OCI-LY1 (cell line): ENCODE measurements around the gene ZMAT1.

Experiments
- H2AFZ ChIP-seq: fragments of 200-600 bp; sonication (generic), shearing (Covaris generic); 2 replicates; pipeline ENCODE4 v1.6.0; 2014; ENCODE audit warnings: antibody characterized with exemption, mild to moderate bottlenecking, low read length
- H3F3A ChIP-seq: fragments of 200-600 bp; sonication (generic), shearing (Covaris generic); 2 replicates; pipeline ENCODE4 v1.6.0; 2014; ENCODE audit warnings: mild to moderate bottlenecking, antibody characterized with exemption, low read length, moderate library complexity; ENCODE audit not compliant: insufficient read depth
- H3K27ac ChIP-seq: fragments of 200-600 bp; sonication (generic); 2 replicates; pipeline ENCODE4 v1.5.1; 2014; ENCODE audit warnings: low read length, mixed run types, mild to moderate bottlenecking, low read depth; ENCODE audit not compliant: poor library complexity, severe bottlenecking
- H3K27me3 ChIP-seq: fragments of 200-600 bp; sonication (generic); 2 replicates; pipeline ENCODE4 v1.6.0; 2014; ENCODE audit warnings: antibody characterized with exemption, mild to moderate bottlenecking, low read length, moderate library complexity; ENCODE audit not compliant: insufficient read depth
- H3K36me3 ChIP-seq: fragments of 200-600 bp; sonication (generic); 2 replicates; pipeline ENCODE4 v1.6.1; 2014; ENCODE audit warnings: mild to moderate bottlenecking, antibody characterized with exemption, low read length, moderate library complexity, mixed read lengths; ENCODE audit not compliant: insufficient read depth
- H3K4me1 ChIP-seq: fragments of 200-600 bp; sonication (generic); 2 replicates; pipeline ENCODE4 v1.5.1; 2014; ENCODE audit warnings: mild to moderate bottlenecking, low read length, moderate library complexity; ENCODE audit not compliant: insufficient read depth, severe bottlenecking
- H3K4me2 ChIP-seq: fragments of 200-600 bp; sonication (generic), shearing (Covaris generic); 2 replicates; pipeline ENCODE4 v1.6.1; 2014; ENCODE audit warnings: low read length
- H3K4me3 ChIP-seq: fragments of 200-600 bp; sonication (generic); 2 replicates; pipeline ENCODE4 v1.5.1; 2014; ENCODE audit warnings: low read length, low read depth, mild to moderate bottlenecking, mixed read lengths; ENCODE audit not compliant: poor library complexity, severe bottlenecking
- H3K79me2 ChIP-seq: fragments of 200-600 bp; shearing (Covaris generic); 2 replicates; pipeline ENCODE4 v1.6.1; 2016; ENCODE audit warnings: mixed run types, low read length, mixed read lengths; ENCODE audit not compliant: insufficient read depth
- H3K9ac ChIP-seq: fragments of 200-600 bp; sonication (generic), shearing (Covaris generic); 2 replicates; pipeline ENCODE4 v1.6.1; 2014; ENCODE audit warnings: mild to moderate bottlenecking, low read length, mixed read lengths
- H3K9me2 ChIP-seq: fragments of 200-600 bp; sonication (generic), shearing (Covaris generic); 2 replicates; pipeline ENCODE4 v1.6.1; 2014; ENCODE audit warnings: low read depth, mild to moderate bottlenecking, low read length, mixed read lengths
- H3K9me3 ChIP-seq: fragments of 200-600 bp; shearing (Covaris generic); 2 replicates; pipeline ENCODE4 v1.6.1; 2014; ENCODE audit warnings: low read length, mixed read lengths
- H4K20me1 ChIP-seq: fragments of 200-600 bp; sonication (generic), shearing (Covaris generic); 2 replicates; pipeline ENCODE4 v1.6.0; 2016; ENCODE audit warnings: mild to moderate bottlenecking, low read length; ENCODE audit not compliant: insufficient read depth
- CTCF ChIP-seq: fragments of 200-600 bp; sonication (generic), shearing (Covaris generic); IDR thresholded peaks from 2 replicates; pipeline ENCODE4 v1.5.1; 2017; ENCODE audit warnings: mild to moderate bottlenecking, antibody characterized with exemption, low read length, moderate library complexity, mixed read lengths
- EZH2 ChIP-seq: fragments of 200-600 bp; sonication (generic), shearing (Covaris generic); IDR thresholded peaks from 2 replicates; pipeline ENCODE4 v1.8.0; 2017; ENCODE audit warnings: borderline replicate concordance, mixed run types, mild to moderate bottlenecking, antibody characterized with exemption, low read length, moderate library complexity, mixed read lengths

Gene ZMAT1

GRCh38 chrX:101958139-101958538 lies 26.3 kb upstream of the ZMAT1 start:
- Histone ChIP-seq H3K4me2 (no peak overlapping the region), H3K79me2 (no peaks in the 10 kb centered on the region)

GRCh38 chrX:101957174-101957573 lies 25.3 kb upstream of the ZMAT1 start:
- H3K9me3 ChIP-seq: no peaks in the 10 kb centered on the region
- TF ChIP-seq EZH2: no peak
- TF ChIP-seq CTCF: no peak
- H3K27me3 ChIP-seq: no peaks in the 10 kb centered on the region
- no peaks in the 10 kb centered on the region for H3K9me2 ChIP-seq
- no peak overlapping the region for H3K9ac ChIP-seq
- no peak overlapping the region for H2AFZ ChIP-seq
- H4K20me1 ChIP-seq: no peaks in the 10 kb centered on the region
- no peaks in the 10 kb centered on the region for H3K4me1 ChIP-seq
- H3K36me3 ChIP-seq: no peaks in the 10 kb centered on the region
- no peak overlapping the region for H3K27ac ChIP-seq
- H3K4me3 ChIP-seq: no peak overlapping the region
- no peaks in the 10 kb centered on the region for H3K79me2 ChIP-seq
- no peak overlapping the region for H3K4me2 ChIP-seq
- H3F3A ChIP-seq: no peaks in the 10 kb centered on the region

More at GRCh38 chrX:101958139-101958538, 26.3 kb upstream of the ZMAT1 start:
- H2AFZ ChIP-seq: no peak overlapping the region
- H3K9me3 ChIP-seq: no peaks in the 10 kb centered on the region
- H3F3A ChIP-seq: no peaks in the 10 kb centered on the region
- no peak overlapping the region for H3K4me3 ChIP-seq
- no peaks in the 10 kb centered on the region for H3K36me3 ChIP-seq
- H4K20me1 ChIP-seq: no peaks in the 10 kb centered on the region
- H3K9ac ChIP-seq: no peak overlapping the region
- TF ChIP-seq EZH2: no peak
- no peak for TF ChIP-seq CTCF
- no peak overlapping the region for H3K27ac ChIP-seq
- H3K27me3 ChIP-seq: no peaks in the 10 kb centered on the region
- no peaks in the 10 kb centered on the region for H3K4me1 ChIP-seq
- H3K9me2 ChIP-seq: no peaks in the 10 kb centered on the region

- no peaks in the 10 kb centered on the region for H3F3A ChIP-seq
- no peaks in the 10 kb centered on the region for H3K36me3 ChIP-seq
- no peak overlapping the region for H3K4me3 ChIP-seq
- no peak overlapping the region for H2AFZ ChIP-seq
- no peaks in the 10 kb centered on the region for H3K4me1 ChIP-seq
- H3K27ac ChIP-seq: no peak overlapping the region
- no peaks in the 10 kb centered on the region for H3K79me2 ChIP-seq
- no peak overlapping the region for H3K4me2 ChIP-seq
- no peak for TF ChIP-seq CTCF
- no peak for TF ChIP-seq EZH2
- no peaks in the 10 kb centered on the region for H3K27me3 ChIP-seq
- H3K9me3 ChIP-seq: no peaks in the 10 kb centered on the region
- no peaks in the 10 kb centered on the region for H3K9me2 ChIP-seq
- no peaks in the 10 kb centered on the region for H4K20me1 ChIP-seq
- no peak overlapping the region for H3K9ac ChIP-seq
Measured at GRCh38 chrX:101956556-101956955, 24.7 kb upstream of the ZMAT1 start.
